Epidermal melanocyte (primary cell): Measurements from ENCODE around the gene NKX3-2.
"Not testable (repeated sequence)": the region's sequence is repeated elsewhere in the genome, so short reads cannot be mapped to it uniquely, and the experiment has no call there.

ENCODE experiments used
- DNase-seq: peaks from one replicate; pipeline ENCODE4 v3.0.0; 2011; ENCODE audit warnings: low spot score; ENCODE audit not compliant: insufficient read length

The NKX3-2 gene

GRCh38 chr4:13543839-13544605 is at the start of gene NKX3-2:
NKX3-2 (minus strand) TSS chr4:13544508; CDS start chr4:13544414, 94 bp downstream.
- DNase-seq, result no peak

- DNase-seq, result no peak
These were observed 47.9 kb upstream of the NKX3-2 start for GRCh38 chr4:13592220-13592619.

GRCh38 chr4:13590766-13591165 is 46.5 kb upstream of the NKX3-2 start:
- DNase-seq, result no peak

- no peak for DNase-seq
These were observed 44.6 kb upstream of the NKX3-2 start for GRCh38 chr4:13588954-13589353.

- DNase-seq, result no peak
These were observed 40.2 kb upstream of the NKX3-2 start for GRCh38 chr4:13584481-13584880.

GRCh38 chr4:13580036-13580435 is 35.7 kb upstream of the NKX3-2 start:
- DNase-seq, result no peak

- DNase-seq, result no peak
These were observed 33.4 kb upstream of the NKX3-2 start for GRCh38 chr4:13577660-13578059.

GRCh38 chr4:13570916-13571315 is 26.6 kb upstream of the NKX3-2 start:
- no peak for DNase-seq

GRCh38 chr4:13567125-13567524 is 22.8 kb upstream of the NKX3-2 start:
- DNase-seq, result no peak

- no peak for DNase-seq
These were observed 18.6 kb upstream of the NKX3-2 start for GRCh38 chr4:13562876-13563275.

- no peak for DNase-seq
These were observed 17.4 kb upstream of the NKX3-2 start for GRCh38 chr4:13561673-13562072.

GRCh38 chr4:13560111-13560510 is 15.8 kb upstream of the NKX3-2 start:
- DNase-seq, result not testable (repeated sequence)

GRCh38 chr4:13559413-13559812 is 15.1 kb upstream of the NKX3-2 start:
- no peak for DNase-seq

- no peak for DNase-seq
These were observed 14.6 kb upstream of the NKX3-2 start for GRCh38 chr4:13558881-13559280.

GRCh38 chr4:13555325-13555724 is 11.0 kb upstream of the NKX3-2 start:
- no peak for DNase-seq

GRCh38 chr4:13553081-13553480 is 8.8 kb upstream of the NKX3-2 start:
- DNase-seq, result no peak

GRCh38 chr4:13548984-13549546 is 4.8 kb upstream of the NKX3-2 start:
- DNase-seq, result peak; percentile 92

GRCh38 chr4:13548059-13548983 is 4.0 kb upstream of the NKX3-2 start:
- DNase-seq, result no peak

GRCh38 chr4:13547485-13548041 is 3.3 kb upstream of the NKX3-2 start:
- DNase-seq, result no peak

GRCh38 chr4:13546941-13547484 is 2.7 kb upstream of the NKX3-2 start:
- DNase-seq, result no peak

GRCh38 chr4:13546142-13546940 is 2.0 kb upstream of the NKX3-2 start:
- no peak for DNase-seq
